K562 (cell line): Measurements from ENCODE around the gene ANO3. TPM values are rescaled to one million over a fixed set of nuclear protein-coding genes. Genes with fewer than 3 reads are reported as not detected.

Experiments
- ATAC-seq: fragments of 200-7000 bp; cut with Tn5 transposase; 3 replicates; pipeline ENCODE4 v1.9.1; 2020; ENCODE audit warnings: moderate library complexity
- BruUV-seq: library from RNA; stranded (reverse); fragments of 400-500 nt; replicated peaks from 2 replicates; lab custom pipeline; 2021; lab: Mats Ljungman, UMichigan
- CTCF ChIA-PET: fragments of 300-600 bp; formaldehyde crosslinking; extraction: SDS; loops from one replicate; lab custom pipeline; 2021; ENCODE audit warnings: low intra/inter-chr PET ratio; lab: Yijun Ruan, JAX
- POLR2A ChIA-PET: fragments of 300-600, 350-650 bp; sonication (Branson Sonifier 250); formaldehyde crosslinking; extraction: SDS; loops from one replicate; lab custom pipeline; 2021; ENCODE audit warnings: antibody characterized with exemption, inconsistent platforms; lab: Yijun Ruan, JAX
- DNase-seq, 4 experiments: peaks; one replicate each; pipeline versions ENCODE4 v3.0.0 to v3.0.0-alpha.2; 2011 to 2018; ENCODE audit warnings: low spot score in 3 of 4, mixed read lengths in 3 of 4; ENCODE audit errors: extremely low read depth in 1 of 4
- FAIRE-seq: peaks from 2 replicates; lab custom pipeline; 2011; peaks lifted over from hg19 to GRCh38; lab: Jason Lieb, UNC
- H2AFZ ChIP-seq: 2 replicates; pipeline ENCODE4 v1.6.0; 2011; ENCODE audit warnings: low read depth, low read length, control low read depth, inconsistent platforms
- H3K27ac ChIP-seq: fragments of 200-600 bp; 3 replicates; pipeline ENCODE4 v1.8.0; 2011; ENCODE audit warnings: low read depth, mild to moderate bottlenecking, control low read depth, inconsistent platforms, low read length, moderate library complexity, mixed read lengths; ENCODE audit errors: extremely low read depth
- H3K27me3 ChIP-seq, 2 experiments: fragments of 300-600 bp in 1 of 2; 2 replicates in 1 of 2; 3 replicates in 1 of 2; pipeline versions ENCODE4 v1.6.0 to v1.8.0; 2011; ENCODE audit warnings: inconsistent platforms in 2 of 2, low read length in 2 of 2, mild to moderate bottlenecking in 1 of 2, mixed read lengths in 1 of 2, moderate library complexity in 1 of 2; ENCODE audit not compliant: control insufficient read depth in 2 of 2, insufficient read depth in 2 of 2
- H3K36me3 ChIP-seq: fragments of 300-600 bp; 3 replicates; pipeline ENCODE4 v1.8.0; 2011; ENCODE audit warnings: mild to moderate bottlenecking, low read length, inconsistent platforms; ENCODE audit not compliant: control insufficient read depth, insufficient read depth
- H3K4me1 ChIP-seq, 2 experiments: fragments of 200-600 bp in 1 of 2; replicated peaks in 1 of 2; 2 replicates in 1 of 2; 3 replicates in 1 of 2; pipeline versions ENCODE4 v1.5.1 to v1.8.0; 2011; ENCODE audit warnings: inconsistent platforms in 2 of 2, low read length in 2 of 2, mild to moderate bottlenecking in 1 of 2, mixed read lengths in 1 of 2, moderate library complexity in 1 of 2; ENCODE audit not compliant: control insufficient read depth in 2 of 2, insufficient read depth in 2 of 2
- H3K4me2 ChIP-seq: 2 replicates; pipeline ENCODE4 v1.6.1; 2011; ENCODE audit warnings: low read length, control low read depth, inconsistent platforms, mixed read lengths; ENCODE audit not compliant: insufficient read depth
- H3K4me3 ChIP-seq: fragments of 200-600 bp; sonication (generic), shearing (Covaris generic); 2 replicates; pipeline ENCODE4 v1.5.1; 2016; ENCODE audit warnings: control low read depth, inconsistent platforms
- H3K79me2 ChIP-seq: fragments of 200-600 bp; 3 replicates; pipeline ENCODE4 v1.8.0; 2011; ENCODE audit warnings: low read length, inconsistent platforms; ENCODE audit not compliant: control insufficient read depth, insufficient read depth
- H3K9ac ChIP-seq, 2 experiments: 2 replicates each; pipeline versions ENCODE4 v1.6.0 to v1.6.1; 2011; ENCODE audit warnings: low read depth in 2 of 2, low read length in 2 of 2, control low read depth in 1 of 2, inconsistent platforms in 1 of 2, mild to moderate bottlenecking in 1 of 2, mixed read lengths in 1 of 2; ENCODE audit not compliant: insufficient read depth in 1 of 2
- H3K9me1 ChIP-seq: one replicate; pipeline ENCODE4 v1.6.0; 2011; ENCODE audit warnings: inconsistent platforms, mild to moderate bottlenecking, low read length, moderate library complexity; ENCODE audit not compliant: control insufficient read depth, insufficient read depth
- H3K9me3 ChIP-seq: replicated peaks from 2 replicates; pipeline ENCODE4 v1.5.1; 2011; ENCODE audit warnings: low read depth, low read length, inconsistent platforms; ENCODE audit not compliant: control insufficient read depth, insufficient read depth
- H4K20me1 ChIP-seq: replicated peaks from 2 replicates; pipeline ENCODE4 v1.6.1; 2011; ENCODE audit warnings: low read length, inconsistent platforms, mixed read lengths; ENCODE audit not compliant: control insufficient read depth, insufficient read depth
- ARID4B ChIP-seq: sonication (generic); formaldehyde crosslinking; IDR thresholded peaks from 2 replicates; pipeline ENCODE4 v1.8.0; 2022; ENCODE audit warnings: mild to moderate bottlenecking, missing genetic modification reagents
- ATF7 ChIP-seq: fragments of 450-650 bp; IDR thresholded peaks from 2 replicates; pipeline ENCODE4 v1.7.1; 2014; ENCODE audit warnings: mild to moderate bottlenecking, moderate library complexity
- CBX5 ChIP-seq: IDR thresholded peaks from 2 replicates; pipeline ENCODE4 v1.6.1; 2014; ENCODE audit warnings: low read depth, borderline replicate concordance
- E4F1 ChIP-seq: fragments of 250-450 bp; sonication (Bioruptor Pico); IDR thresholded peaks from 2 replicates; pipeline ENCODE4 v1.5.0; 2021; ENCODE audit warnings: mild to moderate bottlenecking, borderline replicate concordance
- GABPA ChIP-seq: fragments of 200-800 bp; sonication (Bioruptor generic); conservative IDR thresholded peaks from 2 replicates; pipeline ENCODE4 v1.6.1; 2016; ENCODE audit warnings: low read depth, missing genetic modification characterization, missing compliant biosample characterization
- JUNB ChIP-seq: fragments of 450-650 bp; formaldehyde crosslinking; conservative IDR thresholded peaks from 2 replicates; pipeline ENCODE4 v1.4.0; 2020; ENCODE audit warnings: mild to moderate bottlenecking
- NRF1 ChIP-seq, 2 experiments: fragments of 450-650 bp; IDR thresholded peaks in 1 of 2; conservative IDR thresholded peaks in 1 of 2; 2 replicates each; pipeline ENCODE4 v1.6.1; 2014; ENCODE audit warnings: mild to moderate bottlenecking in 2 of 2
- PURB ChIP-seq: sonication (generic); formaldehyde crosslinking; IDR thresholded peaks from 2 replicates; pipeline ENCODE4 v1.9.0; 2021; ENCODE audit warnings: low read depth, mild to moderate bottlenecking, missing genetic modification reagents
- TAL1 ChIP-seq: fragments of 450-650 bp; IDR thresholded peaks from 2 replicates; pipeline ENCODE4 v1.6.1; 2016; ENCODE audit warnings: mild to moderate bottlenecking
- TBP ChIP-seq: optimal IDR thresholded peaks from 2 replicates; pipeline ENCODE3; 2011; ENCODE audit warnings: low read depth, low read length, improper control_type of control experiment
- TFAM ChIP-seq: fragments of 250-450 bp; sonication (Bioruptor Pico); conservative IDR thresholded peaks from 2 replicates; pipeline ENCODE4 v1.5.0; 2021; ENCODE audit warnings: mild to moderate bottlenecking, moderate library complexity
- ZEB2 ChIP-seq: fragments of 450-650 bp; IDR thresholded peaks from 2 replicates; pipeline ENCODE4 v1.6.1; 2016
- ZNF431 ChIP-seq: sonication (generic); formaldehyde crosslinking; IDR thresholded peaks from 2 replicates; pipeline ENCODE4 v1.8.0; 2022; ENCODE audit warnings: mild to moderate bottlenecking, missing genetic modification reagents
- ZNF551 ChIP-seq: fragments of 250-450 bp; sonication (Bioruptor Pico); IDR thresholded peaks from 2 replicates; pipeline ENCODE4 v1.5.0; 2021; ENCODE audit warnings: mild to moderate bottlenecking, moderate library complexity
- in situ Hi-C: fragments of 300-500 bp; cut with MboI; formaldehyde crosslinking; loops from 4 replicates; pipeline ENCODE4 v1.15.0; 2018; ENCODE audit warnings: inconsistent platforms, mixed read lengths
- intact Hi-C: fragments of 100-400 bp; cut with micrococcal nuclease; formaldehyde crosslinking; loops from 2 replicates; pipeline ENCODE4 v1.14.2; 2022
- polyA plus RNA-seq, 8 experiments: library from polyadenylated mRNA; depleted of rRNA in 4 of 8; stranded (reverse) in 5 of 8; unstranded in 3 of 8; fragments of >200 nt; fragmentation: Nextera tagmentation in 2 of 8; fragmentation: Illumina TruSeq in 1 of 8; extraction: Ambion mirVana in 2 of 8; extraction: Trizol in 1 of 8; gene quantifications; 2 replicates each; pipeline versions ENCODE4 v1.2.1 to v1.2.3, GENCODE V29; 2011 to 2014; ENCODE audit warnings: inconsistent platforms in 1 of 8, missing spikeins in 1 of 8
- total RNA-seq, 7 experiments: library from RNA; depleted of rRNA in 6 of 7; stranded (reverse); fragments of >200 nt in 6 of 7; fragmentation: Illumina TruSeq in 2 of 7; extraction: Trizol in 2 of 7; gene quantifications; 2 replicates each; pipeline versions ENCODE4 v1.2.1 to v1.2.3, GENCODE V29; 2011 to 2021; ENCODE audit warnings: low replicate concordance in 1 of 7

The ANO3 gene
- total and polyA plus RNA-seq, 9 of the 15 experiments (the other 6 are each of a cell fraction or from before 2014, with no cell fraction given): 0.01 to 0.13 (median 0.04) TPM; not detected in 1

DNA sequence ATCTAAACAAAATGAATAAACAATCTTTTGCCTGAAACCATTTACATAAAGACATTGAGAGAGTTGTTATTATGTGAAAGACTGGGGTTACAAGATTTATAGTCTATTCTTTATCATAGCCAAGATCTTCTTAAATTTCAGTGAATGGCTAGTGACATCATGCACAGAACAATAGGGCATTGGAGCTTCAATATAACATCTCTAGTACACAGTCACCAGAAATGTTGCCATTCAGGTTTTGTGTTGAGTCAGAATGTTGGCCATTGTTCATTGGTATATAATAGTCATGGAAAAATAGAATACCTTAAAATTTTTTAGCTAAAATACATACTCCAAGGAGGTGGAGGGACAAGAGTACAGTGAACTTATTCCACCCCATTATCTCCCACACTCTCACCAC is 345.6 kb downstream of the ANO3 start:
- H3K27me3 ChIP-seq: no peaks in the 10 kb centered on the region
- H3K9me1 ChIP-seq: no peaks in the 10 kb centered on the region
- POLR2A ChIA-PET: no interaction called here
- no peak overlapping the region for H3K9ac ChIP-seq
- H3K27ac ChIP-seq: no peak overlapping the region
- in situ Hi-C loops (no loop called here), intact Hi-C loops (no loop called here)
- CTCF ChIA-PET: no interaction called here
- H3K4me3 ChIP-seq: no peak overlapping the region
- no peaks in the 10 kb centered on the region for H3K79me2 ChIP-seq
- no peak overlapping the region for H3K4me2 ChIP-seq
- ATAC-seq (no peak), DNase-seq (no peak), FAIRE-seq (no peak)
- no peak overlapping the region for H2AFZ ChIP-seq
- no peaks in the 10 kb centered on the region for H3K36me3 ChIP-seq
- no TSS peak for BruUV-seq
- H4K20me1 ChIP-seq: no peaks in the 10 kb centered on the region
- H3K9me3 ChIP-seq: no peaks in the 10 kb centered on the region
- no peaks in the 10 kb centered on the region for H3K4me1 ChIP-seq
- TF ChIP-seq ATF7: no peak
- no peak for TF ChIP-seq E4F1 (CRISPR knock-in tag)
- TF ChIP-seq PURB (CRISPR knock-in tag): no peak
- no peak for TF ChIP-seq ZNF431 (CRISPR knock-in tag)
- TF ChIP-seq CBX5: no peak
- TF ChIP-seq ZEB2: no peak
- no peak for TF ChIP-seq TAL1
- no peak for TF ChIP-seq TBP
- no peak for TF ChIP-seq GABPA (tag)
- no peak for TF ChIP-seq TFAM
- no peak for TF ChIP-seq JUNB (CRISPR knock-in tag)
- TF ChIP-seq NRF1 (conservative IDR thresholded peaks at IDR 0.05 in 1 of 2, IDR thresholded peaks at IDR 0.05 in 1 of 2): no peak
- TF ChIP-seq ARID4B: no peak
- no peak for TF ChIP-seq ZNF551 (CRISPR knock-in tag)
